Astrocyte (in vitro differentiated cells and primary cell): ENCODE data around the gene KCNC2. TPM values are rescaled to one million over a fixed set of nuclear protein-coding genes. Genes with fewer than 3 reads are reported as not detected.

Experiments used
- DNase-seq: peaks from one replicate; pipeline ENCODE4 v3.0.0-alpha.2; 2010; ENCODE audit warnings: low read depth
- FAIRE-seq: peaks from 2 replicates; lab custom pipeline; 2011; peaks lifted over from hg19 to GRCh38; lab: Jason Lieb, UNC
- H2AFZ ChIP-seq: 2 replicates; pipeline ENCODE4 v1.6.0; 2012; ENCODE audit warnings: low read depth, low read length, inconsistent platforms
- H3K27ac ChIP-seq: 2 replicates; pipeline ENCODE4 v1.5.1; 2011; ENCODE audit warnings: low read depth, low read length, inconsistent platforms
- H3K27me3 ChIP-seq: 2 replicates; pipeline ENCODE4 v1.6.0; 2011; ENCODE audit warnings: low read length, inconsistent platforms; ENCODE audit not compliant: insufficient read depth
- H3K36me3 ChIP-seq: 2 replicates; pipeline ENCODE4 v1.5.1; 2011; ENCODE audit warnings: low read length, inconsistent platforms; ENCODE audit not compliant: insufficient read depth
- H3K4me1 ChIP-seq: 2 replicates; pipeline ENCODE4 v1.5.1; 2011; ENCODE audit warnings: low read length, inconsistent platforms; ENCODE audit not compliant: insufficient read depth
- H3K4me2 ChIP-seq: 2 replicates; pipeline ENCODE4 v1.6.0; 2012; ENCODE audit warnings: low read length, inconsistent platforms
- H3K4me3 ChIP-seq: 2 replicates; pipeline ENCODE4 v1.5.1; 2011; ENCODE audit warnings: low read depth, mild to moderate bottlenecking, low read length, inconsistent platforms; ENCODE audit not compliant: insufficient read depth
- H3K79me2 ChIP-seq: 2 replicates; pipeline ENCODE4 v1.6.0; 2012; ENCODE audit warnings: mild to moderate bottlenecking, low read length, inconsistent platforms; ENCODE audit not compliant: insufficient read depth
- H3K9ac ChIP-seq: 2 replicates; pipeline ENCODE4 v1.6.0; 2012; ENCODE audit warnings: mild to moderate bottlenecking, low read length, inconsistent platforms
- H3K9me3 ChIP-seq: 2 replicates; pipeline ENCODE4 v1.5.1; 2012; ENCODE audit warnings: low read depth, mild to moderate bottlenecking, low read length, inconsistent platforms; ENCODE audit not compliant: insufficient read depth
- H4K20me1 ChIP-seq: 2 replicates; pipeline ENCODE4 v1.6.0; 2012; ENCODE audit warnings: low read length, inconsistent platforms; ENCODE audit not compliant: insufficient read depth
- H3K27ac Mint-ChIP-seq: one replicate; pipeline ENCODE4 v1.8.0; 2021; ENCODE audit warnings: mild to moderate bottlenecking, mixed read lengths; ENCODE audit not compliant: unreplicated experiment
- H3K27me3 Mint-ChIP-seq: one replicate; pipeline ENCODE4 v1.8.0; 2021; ENCODE audit warnings: low read depth, mixed read lengths; ENCODE audit not compliant: unreplicated experiment
- H3K36me3 Mint-ChIP-seq: one replicate; pipeline ENCODE4 v1.8.0; 2021; ENCODE audit warnings: low read depth, mixed read lengths; ENCODE audit not compliant: unreplicated experiment
- H3K4me1 Mint-ChIP-seq: one replicate; pipeline ENCODE4 v1.8.0; 2021; ENCODE audit warnings: low read depth, mixed read lengths; ENCODE audit not compliant: unreplicated experiment
- H3K4me3 Mint-ChIP-seq: one replicate; pipeline ENCODE4 v1.8.0; 2021; ENCODE audit warnings: mild to moderate bottlenecking, moderate library complexity, mixed read lengths; ENCODE audit not compliant: unreplicated experiment
- H3K9me3 Mint-ChIP-seq: one replicate; pipeline ENCODE4 v1.8.0; 2021; ENCODE audit warnings: mild to moderate bottlenecking, mixed read lengths; ENCODE audit not compliant: unreplicated experiment
- EZH2 ChIP-seq: IDR thresholded peaks from 2 replicates; pipeline ENCODE4 v1.6.1; 2012; ENCODE audit warnings: mild to moderate bottlenecking, low read length, inconsistent platforms; ENCODE audit not compliant: insufficient read depth
- total RNA-seq: library from RNA; stranded (reverse); gene quantifications from 2 replicates; pipeline ENCODE4 v1.2.1, GENCODE V29; 2021
- TF ChIP-seq, protein P1 (sequence below): IDR thresholded peaks from 2 replicates; pipeline ENCODE4 v1.5.1; 2011; ENCODE audit warnings: low read depth, mild to moderate bottlenecking, inconsistent platforms, low read length, moderate library complexity; ENCODE audit not compliant: insufficient read depth

Gene KCNC2
- total RNA-seq, 1 donor from 2014 or later = not detected

DNA sequence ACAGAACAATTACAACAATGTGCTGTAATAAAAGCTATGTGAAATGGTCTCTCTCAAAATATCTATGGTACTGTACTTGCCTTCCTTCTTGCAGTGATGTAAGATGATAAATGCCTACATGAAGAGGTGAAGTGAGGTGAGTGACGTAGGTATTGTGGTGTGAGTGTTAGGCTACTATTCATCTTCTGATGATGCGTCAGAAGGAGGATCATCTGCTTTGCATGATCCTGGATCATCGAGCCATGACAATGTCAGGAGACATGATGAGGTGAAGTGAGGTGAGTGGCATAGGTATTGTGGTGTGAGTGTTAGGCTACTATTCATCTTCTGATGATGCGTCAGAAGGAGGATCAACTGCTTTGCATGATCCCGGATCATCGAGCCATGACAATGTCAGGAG lies 105.8 kb downstream of the KCNC2 start:
- no peak overlapping the region for H3K27ac Mint-ChIP-seq
- H3K4me1 Mint-ChIP-seq = peaks cover 9% of the 10 kb centered on the region
- FAIRE-seq = peak; percentile 75
- no peak for DNase-seq
- Histone ChIP-seq H3K27ac (no peak overlapping the region), H3K27me3 (no peaks in the 10 kb centered on the region), H4K20me1 (no peaks in the 10 kb centered on the region), H3K9me3 (no peaks in the 10 kb centered on the region), H3K36me3 (no peaks in the 10 kb centered on the region), H3K9ac (no peak overlapping the region), H3K4me2 (no peak overlapping the region), H3K4me1 (no peaks in the 10 kb centered on the region), H2AFZ (no peak overlapping the region), H3K4me3 (no peak overlapping the region), H3K79me2 (no peaks in the 10 kb centered on the region)
- no peaks in the 10 kb centered on the region for H3K27me3 Mint-ChIP-seq
- no peaks in the 10 kb centered on the region for H3K36me3 Mint-ChIP-seq
- TF ChIP-seq, protein P1, sequence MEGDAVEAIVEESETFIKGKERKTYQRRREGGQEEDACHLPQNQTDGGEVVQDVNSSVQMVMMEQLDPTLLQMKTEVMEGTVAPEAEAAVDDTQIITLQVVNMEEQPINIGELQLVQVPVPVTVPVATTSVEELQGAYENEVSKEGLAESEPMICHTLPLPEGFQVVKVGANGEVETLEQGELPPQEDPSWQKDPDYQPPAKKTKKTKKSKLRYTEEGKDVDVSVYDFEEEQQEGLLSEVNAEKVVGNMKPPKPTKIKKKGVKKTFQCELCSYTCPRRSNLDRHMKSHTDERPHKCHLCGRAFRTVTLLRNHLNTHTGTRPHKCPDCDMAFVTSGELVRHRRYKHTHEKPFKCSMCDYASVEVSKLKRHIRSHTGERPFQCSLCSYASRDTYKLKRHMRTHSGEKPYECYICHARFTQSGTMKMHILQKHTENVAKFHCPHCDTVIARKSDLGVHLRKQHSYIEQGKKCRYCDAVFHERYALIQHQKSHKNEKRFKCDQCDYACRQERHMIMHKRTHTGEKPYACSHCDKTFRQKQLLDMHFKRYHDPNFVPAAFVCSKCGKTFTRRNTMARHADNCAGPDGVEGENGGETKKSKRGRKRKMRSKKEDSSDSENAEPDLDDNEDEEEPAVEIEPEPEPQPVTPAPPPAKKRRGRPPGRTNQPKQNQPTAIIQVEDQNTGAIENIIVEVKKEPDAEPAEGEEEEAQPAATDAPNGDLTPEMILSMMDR = no peak
- TF ChIP-seq EZH2 = no peak
- no peak overlapping the region for H3K4me3 Mint-ChIP-seq
- no peaks in the 10 kb centered on the region for H3K9me3 Mint-ChIP-seq

DNA sequence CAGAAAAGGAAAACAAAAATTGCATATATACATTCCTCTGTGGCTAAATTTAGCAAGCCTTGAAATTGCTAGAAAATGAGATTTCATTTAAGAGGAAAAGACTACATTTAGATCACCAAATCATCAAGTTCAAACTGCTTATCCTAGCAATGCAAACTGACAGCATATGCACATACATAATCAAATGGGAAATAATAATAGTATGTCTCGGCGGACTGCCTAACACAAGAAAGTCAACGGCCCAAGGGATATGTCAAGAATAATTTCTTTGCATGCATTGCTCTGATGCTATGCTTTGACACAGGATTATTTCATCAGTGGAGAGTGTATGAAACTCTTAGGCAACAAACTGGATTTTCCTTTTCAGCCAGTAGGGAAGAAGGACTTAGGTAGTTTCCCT lies 107.9 kb downstream of the KCNC2 start:
- FAIRE-seq (no peak), DNase-seq (no peak)
- H3K4me3 ChIP-seq = no peak overlapping the region
- H3K27ac ChIP-seq = no peak overlapping the region
- Mint-ChIP-seq H3K4me1 (peaks cover 14% of the 10 kb centered on the region), H3K4me3 (no peak overlapping the region), H3K36me3 (no peaks in the 10 kb centered on the region), H3K9me3 (no peaks in the 10 kb centered on the region), H3K27me3 (no peaks in the 10 kb centered on the region), H3K27ac (no peak overlapping the region)
- H2AFZ ChIP-seq = no peak overlapping the region
- no peak overlapping the region for H3K4me2 ChIP-seq
- no peaks in the 10 kb centered on the region for H3K4me1 ChIP-seq
- H3K9ac ChIP-seq = no peak overlapping the region
- no peaks in the 10 kb centered on the region for H3K79me2 ChIP-seq
- H3K9me3 ChIP-seq = no peaks in the 10 kb centered on the region
- no peaks in the 10 kb centered on the region for H3K27me3 ChIP-seq
- TF ChIP-seq EZH2 = no peak
- TF ChIP-seq, protein P1 = no peak
- no peaks in the 10 kb centered on the region for H3K36me3 ChIP-seq
- no peaks in the 10 kb centered on the region for H4K20me1 ChIP-seq

DNA sequence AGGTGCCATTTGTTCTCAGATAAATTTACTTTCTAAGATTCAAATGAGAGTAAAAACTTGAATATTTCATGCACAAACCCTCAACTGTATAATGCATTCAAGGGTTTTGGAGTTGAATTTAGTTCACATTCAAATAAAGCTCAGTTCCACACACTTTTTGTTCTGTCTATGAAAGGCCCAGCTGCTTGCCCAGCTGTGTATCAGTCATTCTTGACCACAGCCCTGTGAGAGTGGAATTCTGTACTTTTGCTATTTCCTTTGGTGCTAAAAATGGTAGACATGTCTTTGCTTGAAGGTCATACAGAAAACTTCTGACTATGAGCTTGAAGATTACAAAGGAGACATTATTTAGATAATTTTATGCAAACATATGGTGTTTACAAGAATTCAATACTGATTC lies 110.4 kb downstream of the KCNC2 start:
- no peak overlapping the region for H3K27ac ChIP-seq
- Mint-ChIP-seq H3K36me3 (no peaks in the 10 kb centered on the region), H3K27ac (peak overlapping the region; percentile 72), H3K27me3 (no peaks in the 10 kb centered on the region), H3K4me1 (peaks cover 14% of the 10 kb centered on the region), H3K9me3 (no peaks in the 10 kb centered on the region), H3K4me3 (no peak overlapping the region)
- H3K79me2 ChIP-seq = no peaks in the 10 kb centered on the region
- H3K27me3 ChIP-seq = no peaks in the 10 kb centered on the region
- DNase-seq (peak; percentile 1), FAIRE-seq (no peak)
- H3K9ac ChIP-seq = no peak overlapping the region
- H4K20me1 ChIP-seq = no peaks in the 10 kb centered on the region
- no peaks in the 10 kb centered on the region for H3K9me3 ChIP-seq
- H3K4me1 ChIP-seq = no peaks in the 10 kb centered on the region
- H3K4me3 ChIP-seq = no peak overlapping the region
- no peaks in the 10 kb centered on the region for H3K36me3 ChIP-seq
- TF ChIP-seq, protein P1 = no peak
- no peak for TF ChIP-seq EZH2
- no peak overlapping the region for H2AFZ ChIP-seq
- H3K4me2 ChIP-seq = no peak overlapping the region
